GM23248 (cell line): Measurements from ENCODE around the gene HBB. TPM values are rescaled to one million over a fixed set of nuclear protein-coding genes. Genes with fewer than 3 reads are reported as not detected.

ENCODE experiments used
- DNase-seq: peaks from one replicate; pipeline ENCODE4 v3.0.0-alpha.2; 2015
- H2AFZ ChIP-seq: fragments of 200-600 bp; sonication (generic); 2 replicates; pipeline ENCODE4 v1.6.1; 2016; ENCODE audit warnings: antibody characterized with exemption
- H3F3A ChIP-seq: fragments of 200-600 bp; sonication (generic); 2 replicates; pipeline ENCODE4 v1.6.1; 2016; ENCODE audit warnings: mild to moderate bottlenecking, antibody characterized with exemption, mixed run types; ENCODE audit not compliant: insufficient read depth
- H3K27ac ChIP-seq: fragments of 200-600 bp; sonication (generic); 2 replicates; pipeline ENCODE4 v1.5.1; 2016; ENCODE audit warnings: mild to moderate bottlenecking
- H3K27me3 ChIP-seq: fragments of 200-600 bp; sonication (generic); replicated peaks from 2 replicates; pipeline ENCODE4 v1.6.1; 2016; ENCODE audit warnings: mild to moderate bottlenecking; ENCODE audit not compliant: insufficient read depth
- H3K36me3 ChIP-seq: fragments of 200-600 bp; sonication (generic); 2 replicates; pipeline ENCODE4 v1.6.1; 2016; ENCODE audit warnings: low read depth, mild to moderate bottlenecking
- H3K4me1 ChIP-seq: fragments of 200-600 bp; sonication (generic); 2 replicates; pipeline ENCODE4 v1.6.1; 2016; ENCODE audit warnings: mild to moderate bottlenecking; ENCODE audit not compliant: insufficient read depth
- H3K4me2 ChIP-seq: fragments of 200-600 bp; sonication (generic); one replicate; pipeline ENCODE4 v1.6.1; 2016; ENCODE audit warnings: mild to moderate bottlenecking; ENCODE audit not compliant: unreplicated experiment
- H3K4me3 ChIP-seq: fragments of 200-600 bp; sonication (generic); 2 replicates; pipeline ENCODE4 v1.5.1; 2016; ENCODE audit warnings: mild to moderate bottlenecking
- H3K79me2 ChIP-seq: fragments of 200-600 bp; sonication (generic); 2 replicates; pipeline ENCODE4 v1.6.1; 2016; ENCODE audit warnings: mild to moderate bottlenecking; ENCODE audit not compliant: insufficient read depth
- H3K9ac ChIP-seq: fragments of 200-600 bp; sonication (generic); 2 replicates; pipeline ENCODE4 v1.6.1; 2016; ENCODE audit warnings: mild to moderate bottlenecking
- H3K9me2 ChIP-seq: fragments of 200-600 bp; sonication (generic); 2 replicates; pipeline ENCODE4 v1.6.1; 2016; ENCODE audit warnings: mixed run types, mild to moderate bottlenecking, moderate library complexity; ENCODE audit not compliant: insufficient read depth
- H3K9me3 ChIP-seq: fragments of 200-600 bp; sonication (generic); one replicate; pipeline ENCODE4 v1.6.1; 2017; ENCODE audit warnings: low read depth
- H4K20me1 ChIP-seq: fragments of 200-600 bp; sonication (generic); 2 replicates; pipeline ENCODE4 v1.6.0; 2016; ENCODE audit not compliant: insufficient read depth
- EZH2 ChIP-seq: fragments of 200-600 bp; sonication (generic); IDR thresholded peaks from 2 replicates; pipeline ENCODE4 v1.6.1; 2018; ENCODE audit warnings: antibody characterized with exemption, mild to moderate bottlenecking; ENCODE audit not compliant: insufficient read depth, poor library complexity, severe bottlenecking
- EZH2phosphoT487 ChIP-seq: fragments of 200-600 bp; sonication (generic); IDR thresholded peaks from 2 replicates; pipeline ENCODE4 v1.6.1; 2018; ENCODE audit warnings: antibody characterized with exemption, moderate library complexity, mild to moderate bottlenecking, low read depth; ENCODE audit not compliant: insufficient read depth
- WGBS, 2 experiments: methylation state at CpG; one replicate each; pipeline ENCODE4 v1.1.6; 2015 to 2017; ENCODE audit warnings: low lambda C conversion rate in 2 of 2, low coverage in 1 of 2; ENCODE audit errors: missing lambda C conversion rate in 2 of 2; 5-methylcytosine and 5-hydroxymethylcytosine counted together
- in situ Hi-C: fragments of 300-500 bp; cut with MboI; formaldehyde crosslinking; loops from 2 replicates; pipeline ENCODE4 v1.15.0; 2020
- polyA plus RNA-seq: library from polyadenylated mRNA; unstranded; fragments of >200 nt; fragmentation: Nextera tagmentation; extraction: Ambion mirVana; gene quantifications from 2 replicates; pipeline ENCODE4 v1.2.1, GENCODE V29; 2016
- total RNA-seq: library from RNA; depleted of rRNA; stranded (reverse); fragments of >200 nt; shearing (Covaris generic); gene quantifications from 2 replicates; pipeline ENCODE4 v1.2.3, GENCODE V29; 2014

The HBB gene
- total and polyA plus RNA-seq, 2 experiments from 2014 or later, result not detected

DNA sequence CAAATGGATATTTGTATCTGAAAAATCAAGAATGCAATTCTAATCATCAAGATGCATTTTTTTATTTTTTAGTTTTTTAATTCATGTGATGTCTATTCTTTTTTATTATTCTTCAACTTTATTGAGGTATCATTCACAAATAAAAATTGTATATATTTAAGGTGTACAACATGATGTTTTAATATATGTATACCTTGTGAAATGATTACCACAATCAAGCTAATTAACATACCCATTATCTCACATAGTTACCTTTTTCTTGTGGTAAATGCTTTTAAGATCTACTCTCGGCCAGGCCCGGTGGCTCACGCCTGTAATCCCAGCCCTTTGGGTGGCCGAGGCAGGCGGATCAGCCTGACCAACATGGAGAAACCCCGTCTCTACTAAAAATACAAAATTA is 3.7 kb downstream of the HBB start:
- TF ChIP-seq EZH2, result no peak
- TF ChIP-seq EZH2phosphoT487, result no peak
- Histone ChIP-seq H3K9ac (no peak overlapping the region), H3K36me3 (no peaks in the 10 kb centered on the region), H3K4me2 (no peak overlapping the region), H3K4me3 (no peak overlapping the region), H3K9me3 (no peaks in the 10 kb centered on the region), H3K27me3 (no peaks in the 10 kb centered on the region), H3K79me2 (no peaks in the 10 kb centered on the region), H3K9me2 (no peaks in the 10 kb centered on the region), H2AFZ (peak overlapping the region; percentile 59; the same call in 1 of the 2 replicates), H3K27ac (no peak overlapping the region), H3K4me1 (no peaks in the 10 kb centered on the region), H4K20me1 (no peaks in the 10 kb centered on the region), H3F3A (no peaks in the 10 kb centered on the region)
- WGBS, 2 experiments, result 68 to 84% methylated on average over 6 of the region's 6 CpGs
- in situ Hi-C loops, result no loop called here
- no peak for DNase-seq

DNA sequence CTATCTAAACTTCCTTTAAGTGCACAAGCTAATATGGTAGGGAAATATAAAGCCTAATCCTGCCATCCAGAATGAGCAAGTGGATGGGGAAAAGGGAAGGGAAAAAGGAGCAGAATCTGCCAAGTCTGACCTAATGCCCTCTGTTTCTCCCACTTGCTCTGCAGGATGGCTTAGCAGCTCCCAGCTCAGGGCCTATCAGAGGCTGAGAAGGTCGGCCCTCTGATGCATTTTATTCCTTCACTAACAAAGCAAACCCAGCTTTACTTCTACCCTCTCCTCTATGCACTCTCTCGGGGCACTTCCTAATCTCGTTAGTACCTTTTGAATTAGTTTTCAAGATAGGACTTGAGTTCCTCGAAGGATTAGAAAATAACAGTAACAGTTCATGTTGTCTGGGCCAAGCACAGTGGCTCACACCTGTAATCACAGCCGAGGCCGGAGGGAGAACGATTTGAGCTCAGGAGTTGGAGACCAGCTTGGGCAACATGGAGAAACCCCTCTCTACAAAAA is 16.4 kb downstream of the HBB start:
- no peak overlapping the region for H2AFZ ChIP-seq
- no peaks in the 10 kb centered on the region for H3K36me3 ChIP-seq
- no peaks in the 10 kb centered on the region for H3K79me2 ChIP-seq
- TF ChIP-seq EZH2 (no peak), EZH2phosphoT487 (no peak)
- no peak for DNase-seq
- in situ Hi-C loops, result no loop called here
- 63% methylated on average over 7 of the region's 7 CpGs for WGBS, 2 experiments
- no peaks in the 10 kb centered on the region for H3K9me3 ChIP-seq
- H3K4me1 ChIP-seq, result no peaks in the 10 kb centered on the region
- H3K27ac ChIP-seq, result no peak overlapping the region
- no peak overlapping the region for H3K4me3 ChIP-seq
- no peaks in the 10 kb centered on the region for H4K20me1 ChIP-seq
- no peaks in the 10 kb centered on the region; the same call in 1 of the 2 replicates for H3K9me2 ChIP-seq
- H3K9ac ChIP-seq, result no peak overlapping the region
- H3K27me3 ChIP-seq, result no peaks in the 10 kb centered on the region
- no peak overlapping the region for H3K4me2 ChIP-seq
- H3F3A ChIP-seq, result no peaks in the 10 kb centered on the region

DNA sequence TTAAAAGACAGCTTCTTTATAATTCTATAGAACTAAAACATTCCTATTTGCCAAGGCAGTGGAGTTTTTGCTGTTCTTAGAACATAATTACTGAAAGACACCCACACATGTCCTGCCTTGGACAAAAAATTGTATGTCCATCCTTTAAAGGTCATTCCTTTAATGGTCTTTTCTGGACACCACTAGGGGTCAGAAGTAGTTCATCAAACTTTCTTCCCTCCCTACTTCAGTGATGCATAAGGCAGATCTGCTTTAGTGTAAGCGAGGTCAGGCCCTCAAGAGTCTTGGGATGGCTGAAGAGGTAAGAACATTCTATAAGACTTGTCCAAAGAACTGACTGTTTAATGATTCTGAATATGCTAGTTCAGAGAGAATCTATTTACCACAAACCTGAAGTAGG is 22.1 kb downstream of the HBB start:
- Histone ChIP-seq H3K4me3 (no peak overlapping the region), H3K4me1 (peaks cover 14% of the 10 kb centered on the region), H3K36me3 (no peaks in the 10 kb centered on the region), H2AFZ (peak overlapping the region; percentile 19; the same call in 1 of the 2 replicates), H3K27ac (no peak overlapping the region), H3F3A (no peaks in the 10 kb centered on the region), H4K20me1 (no peaks in the 10 kb centered on the region), H3K9me3 (no peaks in the 10 kb centered on the region), H3K4me2 (no peak overlapping the region), H3K79me2 (no peaks in the 10 kb centered on the region), H3K27me3 (no peaks in the 10 kb centered on the region), H3K9ac (no peak overlapping the region), H3K9me2 (no peaks in the 10 kb centered on the region; the same call in 1 of the 2 replicates)
- peak; percentile 80 for DNase-seq
- WGBS, 2 experiments, result 3 to 9% methylated on average over 1 of the region's 1 CpG
- in situ Hi-C loops, result loop anchor here (5.0 kb wide), 1 partner anchor 168 kb away; no protein-coding TSS in a partner anchor
- TF ChIP-seq EZH2phosphoT487, result no peak
- TF ChIP-seq EZH2, result no peak

DNA sequence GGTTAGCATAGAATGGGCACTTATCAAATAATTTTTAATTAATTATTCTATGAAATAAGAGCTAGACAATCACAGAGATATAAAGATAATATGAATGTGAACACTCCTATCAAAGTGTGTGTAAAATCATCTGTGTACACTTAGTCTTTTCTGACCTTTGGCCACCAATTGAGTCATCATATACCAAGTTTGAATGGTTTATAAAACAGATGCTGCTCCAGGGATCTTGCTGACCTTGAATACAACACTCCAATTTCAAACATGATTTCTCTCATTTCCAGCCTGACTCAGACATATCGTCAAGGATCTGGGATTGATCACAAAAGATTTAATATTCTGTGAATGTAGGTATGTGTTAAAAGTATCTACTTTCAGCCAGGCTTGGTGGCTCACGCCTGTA is 23.5 kb downstream of the HBB start:
- DNase-seq, result peak; percentile 20
- in situ Hi-C loops, result no loop called here
- H3K4me3 ChIP-seq, result no peak overlapping the region
- no peak overlapping the region for H2AFZ ChIP-seq
- no peaks in the 10 kb centered on the region; the same call in 1 of the 2 replicates for H3K9me2 ChIP-seq
- H4K20me1 ChIP-seq, result no peaks in the 10 kb centered on the region
- no peaks in the 10 kb centered on the region for H3K79me2 ChIP-seq
- no peak overlapping the region for H3K27ac ChIP-seq
- H3F3A ChIP-seq, result no peaks in the 10 kb centered on the region
- H3K36me3 ChIP-seq, result no peaks in the 10 kb centered on the region
- 12 to 21% methylated on average over 2 of the region's 2 CpGs for WGBS, 2 experiments
- H3K9me3 ChIP-seq, result no peaks in the 10 kb centered on the region
- TF ChIP-seq EZH2 (no peak), EZH2phosphoT487 (no peak)
- no peaks in the 10 kb centered on the region for H3K27me3 ChIP-seq
- peaks cover 14% of the 10 kb centered on the region for H3K4me1 ChIP-seq
- H3K4me2 ChIP-seq, result no peak overlapping the region
- no peak overlapping the region for H3K9ac ChIP-seq
